A673 (cell line): ENCODE results near the gene FAM47B.

Experiments
- CTCF ChIP-seq: fragments of 300-800, 200-600 bp; sonication (generic); conservative IDR thresholded peaks from 2 replicates; pipeline ENCODE4 v1.5.1; 2017; ENCODE audit warnings: low read depth, mild to moderate bottlenecking, antibody characterized with exemption, low read length, moderate library complexity, mixed read lengths
- EZH2 ChIP-seq: fragments of 200-600 bp; sonication (generic); IDR thresholded peaks from 2 replicates; pipeline ENCODE4 v1.6.1; 2017; ENCODE audit warnings: borderline replicate concordance, low read depth, mild to moderate bottlenecking, mixed read lengths, antibody characterized with exemption, low read length; ENCODE audit not compliant: poor library complexity, severe bottlenecking

- TF ChIP-seq CTCF (no peak), EZH2 (no peak)
Measured at GRCh38 chrX:34917146-34917545, 25.4 kb upstream of the FAM47B start.
